ENCODE data around the gene FASLG.
"Not testable (repeated sequence)": the region's sequence is repeated elsewhere in the genome, so short reads cannot be mapped to it uniquely, and the experiment has no call there.

The FASLG gene

GRCh38 chr1:172674831-172675613, 16.1 kb downstream of the FASLG start:
- no peak overlapping the region for H3K4me3 ChIP-seq (ENCODE audit: low read depth in 1 of 5, low read length in 5 of 5)
- H3K36me3 ChIP-seq (ENCODE audit: control insufficient read depth in 5 of 5, insufficient read depth in 5 of 5, low read length in 5 of 5): no peaks in the 10 kb centered on the region
- no peak overlapping the region for H3K27ac ChIP-seq (ENCODE audit: low read depth, low read length)
- no peak overlapping the region for H3K9ac ChIP-seq (ENCODE audit: low read length in 5 of 5)
- no peaks in the 10 kb centered on the region for H3K9me3 ChIP-seq (ENCODE audit: control insufficient read depth in 5 of 5, low read length in 5 of 5)
- no peaks in the 10 kb centered on the region for H3K27me3 ChIP-seq (ENCODE audit: control insufficient read depth in 5 of 5, insufficient read depth in 4 of 5, low read length in 5 of 5)
- peaks cover 0 to 7% (median 0%) of the 10 kb centered on the region in 5 donors for H3K4me1 ChIP-seq (ENCODE audit: control insufficient read depth in 5 of 5, insufficient read depth in 5 of 5, low read length in 5 of 5)

GRCh38 chr1:172679000-172679772, 20.3 kb downstream of the FASLG start:
- Histone ChIP-seq H3K36me3 (ENCODE audit: control insufficient read depth in 5 of 5, insufficient read depth in 5 of 5, low read length in 5 of 5) (no peaks in the 10 kb centered on the region), H3K9me3 (ENCODE audit: control insufficient read depth in 5 of 5, low read length in 5 of 5) (no peaks in the 10 kb centered on the region), H3K9ac (ENCODE audit: low read length in 5 of 5) (no peak overlapping the region)

GRCh38 chr1:172680244-172680643, 21.3 kb downstream of the FASLG start:
- no peak overlapping the region for H3K4me3 ChIP-seq (ENCODE audit: low read depth in 1 of 5, low read length in 5 of 5)
- H3K27ac ChIP-seq (ENCODE audit: low read depth, low read length): no peak overlapping the region
- no peaks in the 10 kb centered on the region for H3K36me3 ChIP-seq (ENCODE audit: control insufficient read depth in 5 of 5, insufficient read depth in 5 of 5, low read length in 5 of 5)
- no peaks in the 10 kb centered on the region for H3K4me1 ChIP-seq (ENCODE audit: control insufficient read depth in 5 of 5, insufficient read depth in 5 of 5, low read length in 5 of 5)
- no peak overlapping the region for H3K9ac ChIP-seq (ENCODE audit: low read length in 5 of 5)
- no peaks in the 10 kb centered on the region for H3K9me3 ChIP-seq (ENCODE audit: control insufficient read depth in 5 of 5, low read length in 5 of 5)
- H3K27me3 ChIP-seq (ENCODE audit: control insufficient read depth in 5 of 5, insufficient read depth in 4 of 5, low read length in 5 of 5): no peaks in the 10 kb centered on the region

More at GRCh38 chr1:172679000-172679772, 20.3 kb downstream of the FASLG start:
- no peak overlapping the region for H3K4me3 ChIP-seq (ENCODE audit: low read depth in 1 of 5, low read length in 5 of 5)
- H3K27ac ChIP-seq (ENCODE audit: low read depth, low read length): no peak overlapping the region
- H3K27me3 ChIP-seq (ENCODE audit: control insufficient read depth in 5 of 5, insufficient read depth in 4 of 5, low read length in 5 of 5): no peaks in the 10 kb centered on the region
- H3K4me1 ChIP-seq (ENCODE audit: control insufficient read depth in 5 of 5, insufficient read depth in 5 of 5, low read length in 5 of 5): peaks cover 0 to 7% (median 0%) of the 10 kb centered on the region in 5 donors

- Histone ChIP-seq H3K27me3 (ENCODE audit: control insufficient read depth in 5 of 5, insufficient read depth in 4 of 5, low read length in 5 of 5) (no peaks in the 10 kb centered on the region), H3K36me3 (ENCODE audit: control insufficient read depth in 5 of 5, insufficient read depth in 5 of 5, low read length in 5 of 5) (no peaks in the 10 kb centered on the region), H3K4me1 (ENCODE audit: control insufficient read depth in 5 of 5, insufficient read depth in 5 of 5, low read length in 5 of 5) (no peaks in the 10 kb centered on the region), H3K4me3 (ENCODE audit: low read depth in 1 of 5, low read length in 5 of 5) (no peak overlapping the region), H3K27ac (ENCODE audit: low read depth, low read length) (no peak overlapping the region), H3K9ac (ENCODE audit: low read length in 5 of 5) (no peak overlapping the region), H3K9me3 (ENCODE audit: control insufficient read depth in 5 of 5, low read length in 5 of 5) (no peaks in the 10 kb centered on the region)
Measured at GRCh38 chr1:172680733-172681275, 21.9 kb downstream of the FASLG start.

GRCh38 chr1:172682812-172683211, 23.9 kb downstream of the FASLG start:
- H3K4me3 ChIP-seq (ENCODE audit: low read depth in 1 of 5, low read length in 5 of 5): no peak overlapping the region
- H3K27ac ChIP-seq (ENCODE audit: low read depth, low read length): no peak overlapping the region
- no peaks in the 10 kb centered on the region for H3K36me3 ChIP-seq (ENCODE audit: control insufficient read depth in 5 of 5, insufficient read depth in 5 of 5, low read length in 5 of 5)
- H3K9me3 ChIP-seq (ENCODE audit: control insufficient read depth in 5 of 5, low read length in 5 of 5): no peaks in the 10 kb centered on the region
- H3K9ac ChIP-seq (ENCODE audit: low read length in 5 of 5): no peak overlapping the region
- no peaks in the 10 kb centered on the region for H3K27me3 ChIP-seq (ENCODE audit: control insufficient read depth in 5 of 5, insufficient read depth in 4 of 5, low read length in 5 of 5)
- no peaks in the 10 kb centered on the region for H3K4me1 ChIP-seq (ENCODE audit: control insufficient read depth in 5 of 5, insufficient read depth in 5 of 5, low read length in 5 of 5)

- H3K36me3 ChIP-seq (ENCODE audit: control insufficient read depth in 5 of 5, insufficient read depth in 5 of 5, low read length in 5 of 5): no peaks in the 10 kb centered on the region
- H3K9ac ChIP-seq (ENCODE audit: low read length in 5 of 5): no peak overlapping the region
- H3K9me3 ChIP-seq (ENCODE audit: control insufficient read depth in 5 of 5, low read length in 5 of 5): no peaks in the 10 kb centered on the region
- no peaks in the 10 kb centered on the region for H3K4me1 ChIP-seq (ENCODE audit: control insufficient read depth in 5 of 5, insufficient read depth in 5 of 5, low read length in 5 of 5)
- no peaks in the 10 kb centered on the region for H3K27me3 ChIP-seq (ENCODE audit: control insufficient read depth in 5 of 5, insufficient read depth in 4 of 5, low read length in 5 of 5)
- H3K4me3 ChIP-seq (ENCODE audit: low read depth in 1 of 5, low read length in 5 of 5): no peak overlapping the region
- no peak overlapping the region for H3K27ac ChIP-seq (ENCODE audit: low read depth, low read length)
Measured at GRCh38 chr1:172686143-172686542, 27.2 kb downstream of the FASLG start.

GRCh38 chr1:172688428-172689085, 29.7 kb downstream of the FASLG start:
- H3K9ac ChIP-seq (ENCODE audit: low read length in 5 of 5); H3K4me3 ChIP-seq (ENCODE audit: low read depth in 1 of 5, low read length in 5 of 5); H3K27me3 ChIP-seq (ENCODE audit: control insufficient read depth in 5 of 5, insufficient read depth in 4 of 5, low read length in 5 of 5); H3K9me3 ChIP-seq (ENCODE audit: control insufficient read depth in 5 of 5, low read length in 5 of 5); H3K4me1 ChIP-seq (ENCODE audit: control insufficient read depth in 5 of 5, insufficient read depth in 5 of 5, low read length in 5 of 5); H3K27ac ChIP-seq (ENCODE audit: low read depth, low read length); H3K36me3 ChIP-seq (ENCODE audit: control insufficient read depth in 5 of 5, insufficient read depth in 5 of 5, low read length in 5 of 5): not testable (repeated sequence)

- H3K4me3 ChIP-seq (ENCODE audit: low read depth in 1 of 5, low read length in 5 of 5); H3K27ac ChIP-seq (ENCODE audit: low read depth, low read length): not testable (repeated sequence)
Measured at GRCh38 chr1:172690925-172691324, 32.0 kb downstream of the FASLG start.

GRCh38 chr1:172697534-172698002, 38.7 kb downstream of the FASLG start:
- no peaks in the 10 kb centered on the region for H3K4me1 ChIP-seq (ENCODE audit: control insufficient read depth in 5 of 5, insufficient read depth in 5 of 5, low read length in 5 of 5)
- no peaks in the 10 kb centered on the region for H3K27me3 ChIP-seq (ENCODE audit: control insufficient read depth in 5 of 5, insufficient read depth in 4 of 5, low read length in 5 of 5)
- no peaks in the 10 kb centered on the region for H3K9me3 ChIP-seq (ENCODE audit: control insufficient read depth in 5 of 5, low read length in 5 of 5)
- H3K36me3 ChIP-seq (ENCODE audit: control insufficient read depth in 5 of 5, insufficient read depth in 5 of 5, low read length in 5 of 5): no peaks in the 10 kb centered on the region
- H3K27ac ChIP-seq (ENCODE audit: low read depth, low read length): no peak overlapping the region
- no peak overlapping the region for H3K9ac ChIP-seq (ENCODE audit: low read length in 5 of 5)
- no peak overlapping the region for H3K4me3 ChIP-seq (ENCODE audit: low read depth in 1 of 5, low read length in 5 of 5)

More at GRCh38 chr1:172690925-172691324, 32.0 kb downstream of the FASLG start:
- not testable (repeated sequence) for H3K9me3 ChIP-seq (ENCODE audit: control insufficient read depth in 5 of 5, low read length in 5 of 5); H3K27me3 ChIP-seq (ENCODE audit: control insufficient read depth in 5 of 5, insufficient read depth in 4 of 5, low read length in 5 of 5); H3K9ac ChIP-seq (ENCODE audit: low read length in 5 of 5); H3K36me3 ChIP-seq (ENCODE audit: control insufficient read depth in 5 of 5, insufficient read depth in 5 of 5, low read length in 5 of 5); H3K4me1 ChIP-seq (ENCODE audit: control insufficient read depth in 5 of 5, insufficient read depth in 5 of 5, low read length in 5 of 5)

Measured in subcutaneous abdominal adipose tissue (tissue), 5 donors.